ENCODE measurements around the gene DOK7.

The DOK7 gene

GRCh38 chr4:3427706-3428446 lies 35.2 kb upstream of the DOK7 start:
- DNase-seq (ENCODE audit: low read depth, low spot score), result no peak

- DNase-seq (ENCODE audit: low read depth, low spot score), result no peak
Measured at GRCh38 chr4:3429651-3430050, 33.5 kb upstream of the DOK7 start.

GRCh38 chr4:3430524-3430923 lies 32.6 kb upstream of the DOK7 start:
- DNase-seq (ENCODE audit: low read depth, low spot score), result no peak

- no peak for DNase-seq (ENCODE audit: low read depth, low spot score)
Measured at GRCh38 chr4:3431446-3431993, 31.6 kb upstream of the DOK7 start.

GRCh38 chr4:3432381-3432790 lies 30.7 kb upstream of the DOK7 start:
- no peak for DNase-seq (ENCODE audit: low read depth, low spot score)

- no peak for DNase-seq (ENCODE audit: low read depth, low spot score)
Measured at GRCh38 chr4:3433138-3433869, 29.8 kb upstream of the DOK7 start.

- peak; percentile 31 for DNase-seq (ENCODE audit: low read depth, low spot score)
Measured at GRCh38 chr4:3434881-3435685, 28.0 kb upstream of the DOK7 start.

- no peak for DNase-seq (ENCODE audit: low read depth, low spot score)
Measured at GRCh38 chr4:3435686-3435956, 27.5 kb upstream of the DOK7 start.

- DNase-seq (ENCODE audit: low read depth, low spot score), result no peak
Measured at GRCh38 chr4:3436048-3436797, 26.9 kb upstream of the DOK7 start.

GRCh38 chr4:3436798-3437581 lies 26.1 kb upstream of the DOK7 start:
- DNase-seq (ENCODE audit: low read depth, low spot score), result peak; percentile 84

- no peak for DNase-seq (ENCODE audit: low read depth, low spot score)
Measured at GRCh38 chr4:3437582-3437936, 25.5 kb upstream of the DOK7 start.

- no peak for DNase-seq (ENCODE audit: low read depth, low spot score)
Measured at GRCh38 chr4:3437998-3438846, 24.9 kb upstream of the DOK7 start.

- DNase-seq (ENCODE audit: low read depth, low spot score), result no peak
Measured at GRCh38 chr4:3438847-3439180, 24.3 kb upstream of the DOK7 start.

- no peak for DNase-seq (ENCODE audit: low read depth, low spot score)
Measured at GRCh38 chr4:3439391-3439790, 23.7 kb upstream of the DOK7 start.

GRCh38 chr4:3440011-3440410 lies 23.1 kb upstream of the DOK7 start:
- DNase-seq (ENCODE audit: low read depth, low spot score), result no peak

- DNase-seq (ENCODE audit: low read depth, low spot score), result peak; percentile 35
Measured at GRCh38 chr4:3440979-3441500, 22.1 kb upstream of the DOK7 start.

GRCh38 chr4:3441501-3442459 lies 21.3 kb upstream of the DOK7 start, which contains the start of gene HGFAC:
Gene HGFAC (plus strand): TSS chr4:3441968. CDS start chr4:3442002, 34 bp downstream.
- no peak for DNase-seq (ENCODE audit: low read depth, low spot score)

- no peak for DNase-seq (ENCODE audit: low read depth, low spot score)
Measured at GRCh38 chr4:3442460-3442958, 20.6 kb upstream of the DOK7 start.
